ENCODE measurements around the gene FKBP5.

- TF ChIP-seq MAX (IDR thresholded peaks at IDR 0.05; ENCODE audit: insufficient read depth, insufficient read length) (no peak), CTCF (IDR thresholded peaks at IDR 0.05; ENCODE audit: extremely low read depth in 1 of 2, insufficient read depth in 1 of 2, low read depth in 1 of 2, low read length in 2 of 2) (no peak), POLR2AphosphoS5 (IDR thresholded peaks at IDR 0.05; ENCODE audit: insufficient read depth, low read depth, low read length) (no peak), POLR2A (IDR thresholded peaks at IDR 0.05; ENCODE audit: low read depth, low read length) (no peak), EZH2 (IDR thresholded peaks at IDR 0.05; ENCODE audit: borderline replicate concordance, low read depth, low read length, severe bottlenecking) (no peak), MYC (IDR thresholded peaks at IDR 0.05; ENCODE audit: low read depth, low read length) (no peak), JUN (IDR thresholded peaks at IDR 0.05; ENCODE audit: borderline replicate concordance, insufficient read depth, insufficient read length, low read depth) (no peak), FOS (IDR thresholded peaks at IDR 0.05; ENCODE audit: borderline replicate concordance, insufficient read depth, low read length) (no peak)
Measured at GRCh38 chr6:35698858-35699257, 10.1 kb upstream of the FKBP5 start.
